ENCODE measurements around the gene NR2C1. TPM values are rescaled to one million over a fixed set of nuclear protein-coding genes. Genes with fewer than 3 reads are reported as not detected.

The NR2C1 gene
- total and polyA plus RNA-seq, 8 donors = 8.5 to 54.5 (median 14.6) TPM

- WGBS, 2 donors = 90 to 91% methylated on average over 4 of the region's 4 CpGs
- no peak for FAIRE-seq
Observed at GRCh38 chr12:95051241-95051640, 22.2 kb downstream of the NR2C1 start.

GRCh38 chr12:95037906-95038305, 35.5 kb downstream of the NR2C1 start:
- DNase-seq (no peak), ATAC-seq (no peak), FAIRE-seq (no peak)
- WGBS, 2 donors = 89 to 96% methylated on average over 2 of the region's 2 CpGs
- intact Hi-C loops (cut with DNase I) = no loop called here
- Histone ChIP-seq H3K9me3 (no peaks in the 10 kb centered on the region), H3K27me3 (no peaks in the 10 kb centered on the region), H3K4me3 (no peak overlapping the region), H3K4me1 (no peaks in the 10 kb centered on the region), H3K27ac (no peak overlapping the region), H3K36me3 (no peaks in the 10 kb centered on the region)
- TF ChIP-seq CTCF (IDR thresholded peaks at IDR 0.05) = no peak

More at GRCh38 chr12:95051241-95051640, 22.2 kb downstream of the NR2C1 start:
- no peaks in the 10 kb centered on the region for H3K27me3 ChIP-seq
- TF ChIP-seq CTCF (IDR thresholded peaks at IDR 0.05) = no peak
- H3K4me3 ChIP-seq = no peak overlapping the region
- no peaks in the 10 kb centered on the region for H3K9me3 ChIP-seq
- DNase-seq = no peak
- peaks cover 0 to 31% (median 8%) of the 10 kb centered on the region in 3 donors for H3K36me3 ChIP-seq
- no peak overlapping the region for H3K27ac ChIP-seq
- no peak for ATAC-seq
- H3K4me1 ChIP-seq = no peaks in the 10 kb centered on the region
- intact Hi-C loops (cut with DNase I) = no loop called here

DNA sequence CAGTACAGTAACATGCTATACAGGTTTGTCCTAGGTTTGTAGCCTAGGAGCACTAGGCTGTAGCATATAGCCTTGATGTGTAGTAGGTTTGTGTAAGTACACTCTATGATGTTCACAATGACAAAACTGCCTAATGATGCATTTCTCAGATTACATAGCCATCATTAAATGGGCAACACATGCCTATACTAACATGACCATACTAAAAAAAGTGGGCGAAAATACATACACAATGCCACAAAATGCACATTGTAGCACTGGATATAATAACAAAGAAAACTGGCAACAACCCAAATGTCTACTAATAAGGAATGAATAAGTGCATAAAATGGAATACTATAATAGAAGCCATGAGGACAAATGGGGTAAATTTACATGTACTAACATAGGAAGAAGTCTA, 38.7 kb downstream of the NR2C1 start:
- ATAC-seq (no peak), DNase-seq (no peak), FAIRE-seq (no peak)
- no peak overlapping the region for H3K27ac ChIP-seq
- no peaks in the 10 kb centered on the region for H3K27me3 ChIP-seq
- H3K9me3 ChIP-seq = no peaks in the 10 kb centered on the region
- no peaks in the 10 kb centered on the region for H3K36me3 ChIP-seq
- no peaks in the 10 kb centered on the region for H3K4me1 ChIP-seq
- TF ChIP-seq CTCF (IDR thresholded peaks at IDR 0.05) = no peak
- 91 to 97% methylated on average over 1 of the region's 1 CpG for whole genome bisulfite sequencing, 2 donors
- intact Hi-C loops (cut with DNase I) = no loop called here
- no peak overlapping the region for H3K4me3 ChIP-seq

- intact Hi-C loops (cut with DNase I) = no loop called here
- TF ChIP-seq CTCF (IDR thresholded peaks at IDR 0.05) = no peak
- FAIRE-seq (no peak), DNase-seq (no peak), ATAC-seq (no peak)
- no peaks in the 10 kb centered on the region for H3K4me1 ChIP-seq
- no peak overlapping the region for H3K27ac ChIP-seq
- no peaks in the 10 kb centered on the region for H3K27me3 ChIP-seq
- WGBS, 2 donors = 93 to 98% methylated on average over 2 of the region's 2 CpGs
- peaks cover 0 to 17% (median 0%) of the 10 kb centered on the region in 3 donors for H3K36me3 ChIP-seq
- H3K4me3 ChIP-seq = no peak overlapping the region
- H3K9me3 ChIP-seq = no peaks in the 10 kb centered on the region
Observed at GRCh38 chr12:95022477-95022876, 50.9 kb downstream of the NR2C1 start.

DNA sequence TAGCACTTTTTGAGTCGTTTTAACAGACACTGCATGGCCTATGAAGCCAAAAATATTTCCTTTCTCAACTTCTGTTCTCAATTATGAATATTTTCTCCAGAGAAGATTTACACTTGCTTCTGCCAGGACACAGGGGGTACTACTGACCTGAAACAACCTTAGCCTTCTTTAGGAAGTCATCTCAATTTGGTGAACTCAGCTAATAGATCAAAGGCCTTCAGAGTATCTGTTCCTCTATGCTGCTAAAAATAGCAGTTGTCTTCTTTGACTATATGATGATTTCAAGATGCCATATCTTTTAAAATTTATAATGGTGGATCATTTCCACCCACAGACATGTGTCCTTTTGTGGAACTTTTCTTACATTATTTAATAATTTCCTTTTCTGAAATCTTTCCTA, 55.9 kb downstream of the NR2C1 start:
- Histone ChIP-seq H3K27me3 (no peaks in the 10 kb centered on the region), H3K27ac (no peak overlapping the region), H3K36me3 (peaks cover 0 to 6% (median 0%) of the 10 kb centered on the region in 3 donors), H3K4me3 (no peak overlapping the region), H3K4me1 (no peaks in the 10 kb centered on the region), H3K9me3 (no peaks in the 10 kb centered on the region)
- FAIRE-seq (no peak), DNase-seq (no peak), ATAC-seq (no peak)
- intact Hi-C loops (cut with DNase I) = no loop called here
- 63 to 74% methylated on average over 1 of the region's 1 CpG for whole genome bisulfite sequencing, 2 donors
- TF ChIP-seq CTCF (IDR thresholded peaks at IDR 0.05) = no peak

Measured in pancreas (tissue), 10 donors.